ENCODE data around the gene MYCBP2.

DNA sequence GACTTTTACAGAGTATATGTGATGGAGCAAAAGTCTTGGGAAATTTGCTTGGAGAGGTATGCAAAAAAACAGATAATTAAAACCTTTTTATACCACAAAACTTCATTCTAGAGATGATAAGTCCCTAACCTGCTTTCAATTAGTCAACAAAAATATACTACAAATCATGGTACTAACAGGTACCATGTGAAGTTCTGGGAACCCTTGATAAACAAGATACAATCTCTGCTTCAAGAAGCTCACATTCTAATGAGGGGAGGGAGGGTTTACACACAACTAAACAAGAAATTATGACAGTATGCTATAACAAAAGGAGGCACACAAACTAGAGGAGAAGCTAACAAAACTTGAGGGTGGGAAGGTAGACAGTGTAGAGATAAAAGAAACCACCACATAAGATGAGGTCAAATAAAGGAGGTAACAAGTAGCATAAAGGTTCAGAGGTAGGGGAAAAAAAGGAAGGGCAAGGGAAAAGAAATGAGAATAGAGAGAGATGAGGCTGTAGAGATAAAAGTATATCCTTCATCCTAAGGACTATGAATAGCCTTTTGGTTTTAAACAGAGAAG is 91.4 kb downstream of the MYCBP2 start:
- TF ChIP-seq, protein P1, sequence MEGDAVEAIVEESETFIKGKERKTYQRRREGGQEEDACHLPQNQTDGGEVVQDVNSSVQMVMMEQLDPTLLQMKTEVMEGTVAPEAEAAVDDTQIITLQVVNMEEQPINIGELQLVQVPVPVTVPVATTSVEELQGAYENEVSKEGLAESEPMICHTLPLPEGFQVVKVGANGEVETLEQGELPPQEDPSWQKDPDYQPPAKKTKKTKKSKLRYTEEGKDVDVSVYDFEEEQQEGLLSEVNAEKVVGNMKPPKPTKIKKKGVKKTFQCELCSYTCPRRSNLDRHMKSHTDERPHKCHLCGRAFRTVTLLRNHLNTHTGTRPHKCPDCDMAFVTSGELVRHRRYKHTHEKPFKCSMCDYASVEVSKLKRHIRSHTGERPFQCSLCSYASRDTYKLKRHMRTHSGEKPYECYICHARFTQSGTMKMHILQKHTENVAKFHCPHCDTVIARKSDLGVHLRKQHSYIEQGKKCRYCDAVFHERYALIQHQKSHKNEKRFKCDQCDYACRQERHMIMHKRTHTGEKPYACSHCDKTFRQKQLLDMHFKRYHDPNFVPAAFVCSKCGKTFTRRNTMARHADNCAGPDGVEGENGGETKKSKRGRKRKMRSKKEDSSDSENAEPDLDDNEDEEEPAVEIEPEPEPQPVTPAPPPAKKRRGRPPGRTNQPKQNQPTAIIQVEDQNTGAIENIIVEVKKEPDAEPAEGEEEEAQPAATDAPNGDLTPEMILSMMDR (conservative IDR thresholded peaks at IDR 0.05; ENCODE audit: low read depth, low read length) = no peak
- no peak for TF ChIP-seq EZH2 (IDR thresholded peaks at IDR 0.05; ENCODE audit: borderline replicate concordance, low read depth, low read length, poor library complexity, severe bottlenecking)
